ENCODE measurements around the gene RALGAPB.

GRCh38 chr20:38473367-38473795 lies 738 bp downstream of the RALGAPB start:
- TF ChIP-seq CTCF (IDR thresholded peaks at IDR 0.05): no peak
- TF ChIP-seq POLR2A (IDR thresholded peaks at IDR 0.05): no peak
- no peak for TF ChIP-seq EP300 (IDR thresholded peaks at IDR 0.05)

All from suprapubic skin (tissue), 3 donors.